Adrenal gland (tissue), 5 donors: ENCODE measurements around the gene GUCY2C.

ENCODE experiments used
- POLR2A ChIP-seq, 2 donors: fragments of 450-650 bp; IDR thresholded peaks; one replicate each; pipeline ENCODE4 v1.6.1; 2017; ENCODE audit warnings: antibody characterized with exemption in 2 of 2, mild to moderate bottlenecking in 2 of 2, moderate library complexity in 1 of 2
- TF ChIP-seq, protein P1 (sequence below), 6 experiments: fragments of 450-650 bp in 4 of 6; fragments of 200-600 bp in 2 of 6; sonication (generic) in 1 of 6; IDR thresholded peaks; 1 replicate in 5 of 6; 2 replicates in 1 of 6; pipeline versions ENCODE4 v1.5.1 to v1.8.0; 2016 to 2021; ENCODE audit warnings: antibody characterized with exemption in 6 of 6, mild to moderate bottlenecking in 2 of 6, moderate library complexity in 1 of 6
- donor health status: DM: no; HTN: no; CAD: no.

DNA sequence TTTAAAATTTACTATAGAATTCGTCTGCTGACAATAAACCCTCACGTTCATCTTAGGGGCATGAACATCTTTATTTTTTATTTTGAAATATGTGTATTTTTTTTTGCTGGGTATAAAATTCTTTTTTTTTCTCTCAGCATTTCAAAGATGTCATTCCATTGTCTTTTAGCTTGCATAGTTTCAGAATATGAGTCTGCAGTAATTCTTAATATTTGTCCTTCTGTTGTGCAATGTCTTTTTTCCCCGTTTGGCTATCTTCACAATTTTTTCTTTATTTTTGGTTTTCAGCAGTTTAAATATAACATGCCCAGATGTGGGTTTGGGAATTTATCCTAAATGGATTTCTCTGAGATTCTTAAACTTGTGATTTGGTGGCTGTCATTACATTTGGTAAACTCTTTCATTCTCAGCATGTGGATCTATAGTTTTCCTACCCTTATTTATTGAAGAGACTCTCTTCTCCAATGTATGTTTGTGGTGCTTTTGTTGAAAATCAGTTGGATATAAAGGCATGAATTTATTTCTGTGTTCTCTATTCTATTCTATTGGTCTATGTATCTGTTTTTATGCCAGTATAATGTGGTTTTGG, 90.9 kb downstream of the GUCY2C start:
- TF ChIP-seq, protein P1, sequence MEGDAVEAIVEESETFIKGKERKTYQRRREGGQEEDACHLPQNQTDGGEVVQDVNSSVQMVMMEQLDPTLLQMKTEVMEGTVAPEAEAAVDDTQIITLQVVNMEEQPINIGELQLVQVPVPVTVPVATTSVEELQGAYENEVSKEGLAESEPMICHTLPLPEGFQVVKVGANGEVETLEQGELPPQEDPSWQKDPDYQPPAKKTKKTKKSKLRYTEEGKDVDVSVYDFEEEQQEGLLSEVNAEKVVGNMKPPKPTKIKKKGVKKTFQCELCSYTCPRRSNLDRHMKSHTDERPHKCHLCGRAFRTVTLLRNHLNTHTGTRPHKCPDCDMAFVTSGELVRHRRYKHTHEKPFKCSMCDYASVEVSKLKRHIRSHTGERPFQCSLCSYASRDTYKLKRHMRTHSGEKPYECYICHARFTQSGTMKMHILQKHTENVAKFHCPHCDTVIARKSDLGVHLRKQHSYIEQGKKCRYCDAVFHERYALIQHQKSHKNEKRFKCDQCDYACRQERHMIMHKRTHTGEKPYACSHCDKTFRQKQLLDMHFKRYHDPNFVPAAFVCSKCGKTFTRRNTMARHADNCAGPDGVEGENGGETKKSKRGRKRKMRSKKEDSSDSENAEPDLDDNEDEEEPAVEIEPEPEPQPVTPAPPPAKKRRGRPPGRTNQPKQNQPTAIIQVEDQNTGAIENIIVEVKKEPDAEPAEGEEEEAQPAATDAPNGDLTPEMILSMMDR (IDR thresholded peaks at IDR 0.05): no peak
- no peak for TF ChIP-seq POLR2A (IDR thresholded peaks at IDR 0.05)
